Stimulated activated CD4-positive, alpha-beta T cell treated with anti-CD3 and anti-CD28 coated beads, Interleukin-4, amount 100 ng/mL, for 48 hours (primary cell): Measurements from ENCODE around the gene ADAMTSL3.
"Not testable (repeated sequence)": the region's sequence is repeated elsewhere in the genome, so short reads cannot be mapped to it uniquely, and the experiment has no call there.

ENCODE experiments used
- DNase-seq, 2 donors: peaks; one replicate each; pipeline ENCODE4 v3.0.0-alpha.2; 2020; ENCODE audit warnings: low read depth in 2 of 2

Gene ADAMTSL3

GRCh38 chr15:83753872-83754493 lies 100.1 kb downstream of the ADAMTSL3 start:
- no peak for DNase-seq

GRCh38 chr15:83757291-83757690 lies 103.4 kb downstream of the ADAMTSL3 start:
- not testable (repeated sequence) for DNase-seq

GRCh38 chr15:83762367-83762766 lies 108.4 kb downstream of the ADAMTSL3 start:
- DNase-seq = no peak

GRCh38 chr15:83764201-83764838 lies 110.4 kb downstream of the ADAMTSL3 start:
- DNase-seq = no peak

GRCh38 chr15:83766339-83766738 lies 112.4 kb downstream of the ADAMTSL3 start:
- DNase-seq = no peak

- DNase-seq = no peak
Observed at GRCh38 chr15:83767741-83768140, 113.8 kb downstream of the ADAMTSL3 start.

DNA sequence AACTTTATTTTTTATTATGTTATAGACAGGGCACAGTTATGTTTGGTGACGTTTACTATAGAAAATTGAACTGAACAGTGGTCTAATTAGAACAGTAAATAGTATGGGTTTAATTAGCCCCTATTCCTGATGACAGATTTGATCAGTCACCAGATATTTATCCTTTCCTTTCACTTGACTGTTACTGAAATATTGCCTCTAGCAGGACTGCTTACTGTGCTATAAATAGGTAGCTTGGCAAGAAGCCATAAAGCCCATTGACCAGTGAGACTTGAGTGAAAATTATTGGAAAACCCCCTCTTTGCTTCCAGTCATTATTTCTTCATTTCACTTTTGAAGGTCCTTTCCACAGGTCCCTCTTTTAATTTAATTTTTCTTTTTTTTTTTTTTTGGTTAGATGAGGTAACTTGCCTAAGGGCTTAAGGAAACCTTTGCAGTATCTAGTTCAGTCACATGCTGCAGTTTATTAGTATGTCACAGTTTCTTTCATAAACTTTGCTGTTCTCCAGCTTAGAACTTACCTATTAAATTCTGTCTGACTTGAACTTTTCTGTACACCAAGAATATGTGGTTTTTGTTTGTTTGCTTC lies 115.6 kb downstream of the ADAMTSL3 start:
- DNase-seq = no peak

DNA sequence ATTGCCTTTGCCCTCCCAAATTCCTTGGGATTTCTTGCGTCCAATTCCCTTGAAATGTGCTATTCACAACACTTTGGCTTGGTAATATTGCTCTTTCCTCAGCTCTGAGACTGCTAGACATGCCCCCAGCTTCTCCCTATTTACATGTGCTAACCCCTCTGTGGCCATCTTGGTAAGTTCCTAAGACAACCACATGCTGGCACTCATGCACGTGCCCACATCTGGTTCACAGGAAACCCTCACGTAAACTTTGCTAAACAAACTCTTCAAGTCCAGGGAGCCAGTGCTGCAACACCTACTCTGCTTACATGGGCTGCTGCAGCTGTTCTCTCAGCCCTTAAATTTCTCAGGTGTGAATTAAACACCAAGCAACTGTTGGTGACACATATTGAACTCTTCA lies 121.8 kb downstream of the ADAMTSL3 start:
- DNase-seq = no peak

GRCh38 chr15:83776986-83777385 lies 123.1 kb downstream of the ADAMTSL3 start:
- no peak for DNase-seq

DNA sequence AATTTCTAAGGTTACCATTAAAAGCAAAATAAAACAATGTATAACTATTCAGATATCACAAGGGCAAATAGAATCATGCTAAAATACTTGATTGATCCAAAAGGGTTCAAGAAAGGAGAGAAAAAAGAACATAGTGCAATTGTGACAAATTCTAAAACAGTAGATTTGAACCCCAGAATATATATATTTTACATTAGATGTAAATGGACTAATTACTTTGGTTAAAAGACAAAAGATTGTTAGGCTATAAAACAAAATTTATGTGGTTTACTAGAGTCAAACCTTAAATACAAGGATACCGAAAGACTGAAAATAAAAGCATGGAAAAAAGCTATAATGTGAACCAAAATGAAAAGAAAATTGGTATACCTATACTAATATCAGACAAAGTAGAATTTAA lies 129.3 kb downstream of the ADAMTSL3 start:
- no peak for DNase-seq

- DNase-seq = no peak
Observed at GRCh38 chr15:83784975-83785374, 131.1 kb downstream of the ADAMTSL3 start.

GRCh38 chr15:83786336-83786735 lies 132.4 kb downstream of the ADAMTSL3 start:
- no peak for DNase-seq

- DNase-seq = no peak
Observed at GRCh38 chr15:83793069-83793468, 139.1 kb downstream of the ADAMTSL3 start.

GRCh38 chr15:83794209-83794608 lies 140.3 kb downstream of the ADAMTSL3 start:
- no peak for DNase-seq

GRCh38 chr15:83809345-83809744 lies 155.4 kb downstream of the ADAMTSL3 start:
- DNase-seq = no peak

DNA sequence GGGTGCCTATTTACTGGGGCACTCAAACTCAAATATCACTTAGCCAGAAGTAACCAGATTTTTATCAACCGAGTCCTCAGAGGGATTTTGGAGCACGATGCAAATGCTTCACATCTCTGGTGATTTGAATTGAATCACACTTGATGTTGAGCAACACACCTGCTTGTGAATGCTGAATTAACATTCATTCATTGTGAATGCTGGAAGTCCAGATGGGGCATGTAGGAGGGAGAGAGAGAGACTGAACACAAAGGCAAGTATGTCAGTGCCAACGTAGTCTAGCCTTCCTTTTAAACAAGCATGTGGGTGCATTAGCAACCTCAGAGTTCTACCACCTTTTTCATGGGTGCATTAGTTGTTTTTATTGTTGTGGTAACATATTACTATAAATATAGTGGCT lies 156.2 kb downstream of the ADAMTSL3 start:
- no peak for DNase-seq

DNA sequence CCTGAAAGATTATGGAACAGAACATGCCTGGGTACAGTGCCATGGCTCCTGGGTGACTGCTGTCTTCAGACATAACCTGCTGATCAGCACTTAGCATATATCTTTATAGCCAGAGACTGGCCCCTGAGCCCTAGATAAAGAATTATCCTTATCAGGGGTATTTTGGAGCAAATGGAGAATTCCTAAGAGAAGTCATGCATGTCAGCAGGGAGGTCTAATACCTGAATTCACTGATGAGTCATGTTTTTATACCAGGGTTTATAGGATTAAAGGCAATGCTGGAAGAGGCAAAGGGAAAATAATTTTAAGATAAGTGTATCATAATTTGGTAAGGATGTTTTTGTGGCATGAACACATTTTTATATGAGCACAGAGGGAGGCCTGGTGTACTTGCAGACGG lies 159.8 kb downstream of the ADAMTSL3 start:
- no peak for DNase-seq

GRCh38 chr15:83815506-83815905 lies 161.6 kb downstream of the ADAMTSL3 start:
- no peak for DNase-seq

DNA sequence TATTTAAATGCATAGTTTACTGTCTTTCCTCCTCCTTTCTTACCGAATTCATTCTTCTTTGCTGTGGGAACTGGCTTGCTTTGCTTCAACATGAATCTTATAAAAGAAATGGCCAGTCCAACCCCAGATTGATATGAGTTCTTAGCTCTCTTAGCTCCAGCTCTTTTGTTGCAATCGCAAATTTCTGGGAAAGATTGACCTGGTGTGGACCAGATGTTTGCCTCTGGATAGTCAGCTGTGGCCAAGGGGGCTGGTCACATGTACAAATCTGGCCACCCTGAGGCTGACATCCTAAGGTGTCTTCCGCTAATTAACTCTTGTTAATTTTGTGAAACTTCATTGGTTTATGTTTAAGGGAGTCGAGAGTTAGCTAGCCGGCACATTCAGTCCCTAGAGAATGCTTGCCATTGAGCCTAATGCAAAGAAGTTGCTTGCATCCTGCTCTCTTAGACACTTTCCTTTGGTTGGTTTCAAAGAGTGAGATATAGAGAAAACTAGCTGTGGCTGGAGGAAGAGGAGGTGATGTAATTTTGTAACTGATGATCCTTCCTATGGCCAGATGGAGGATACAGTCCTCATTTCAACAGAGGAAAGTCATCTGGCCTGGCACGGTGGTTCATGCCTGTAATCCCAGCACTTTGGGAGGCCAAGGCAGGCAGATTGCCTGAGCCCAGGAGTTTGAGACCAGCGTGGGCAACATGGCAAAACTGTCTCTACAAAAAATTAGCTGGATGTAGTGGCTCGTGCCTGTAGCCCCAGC lies 162.4 kb downstream of the ADAMTSL3 start:
- no peak for DNase-seq

DNA sequence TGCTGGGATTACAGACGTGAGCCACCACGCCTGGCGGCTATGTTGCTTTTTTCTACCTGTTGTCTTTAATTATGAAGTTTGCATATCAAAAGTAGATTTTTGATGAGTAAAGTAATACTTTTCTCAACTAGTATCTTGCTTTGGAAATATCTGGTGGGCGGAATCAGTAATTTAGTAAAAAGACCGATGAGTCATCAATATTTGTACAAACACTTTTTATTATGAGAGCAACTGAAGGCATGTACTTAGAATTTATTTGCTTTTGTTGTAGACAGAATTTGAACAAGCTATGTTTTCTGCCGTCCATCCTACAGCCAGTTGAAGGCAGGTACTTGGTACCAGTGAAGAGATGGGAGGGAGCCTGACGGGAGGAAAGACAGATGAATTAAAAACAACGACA lies 164.7 kb downstream of the ADAMTSL3 start:
- no peak for DNase-seq

GRCh38 chr15:83830381-83830780 lies 176.5 kb downstream of the ADAMTSL3 start:
- DNase-seq = no peak

DNA sequence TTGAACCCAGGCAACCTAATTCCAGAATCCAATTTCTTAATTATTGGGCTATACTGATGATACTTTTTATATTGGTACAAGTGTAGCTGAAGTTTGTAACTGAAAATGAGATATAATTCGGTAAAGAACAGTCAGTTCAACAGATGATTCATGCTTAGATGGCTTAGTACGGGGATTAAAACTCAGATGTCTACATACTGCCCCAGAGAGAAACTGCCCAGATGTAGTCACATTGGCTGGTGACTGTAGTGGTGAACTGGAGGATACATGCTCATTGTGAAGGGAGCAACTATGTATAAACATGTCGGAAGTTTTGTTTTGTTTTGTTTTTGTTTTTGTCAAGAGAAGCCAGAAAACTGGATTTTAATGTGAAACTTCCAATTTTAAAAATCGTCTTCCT lies 179.6 kb downstream of the ADAMTSL3 start:
- no peak for DNase-seq

- DNase-seq = no peak
Observed at GRCh38 chr15:83835479-83835878, 181.6 kb downstream of the ADAMTSL3 start.
